ENCODE data around the gene OR9I1. TPM values are rescaled to one million over a fixed set of nuclear protein-coding genes. Genes with fewer than 3 reads are reported as not detected.

The OR9I1 gene
- not detected in 2 replicates for polyA plus RNA-seq (2014; cell fraction: cytosol; rRNA removed)
- not detected in 2 replicates for polyA plus RNA-seq (2014; cell fraction: nucleus; rRNA removed)

- DNase-seq (ENCODE audit: low spot score), result no peak
Measured at GRCh38 chr11:58125469-58125868, at the start of gene OR9I1. Gene OR9I1 (minus strand): TSS chr11:58125530. CDS start chr11:58119444, 6,086 bp downstream.

GRCh38 chr11:58165504-58166106 lies 40.3 kb upstream of the OR9I1 start:
- no peak for DNase-seq (ENCODE audit: low spot score)

- no peak for DNase-seq (ENCODE audit: low spot score)
Measured at GRCh38 chr11:58164990-58165389, 39.7 kb upstream of the OR9I1 start.

- no peak for DNase-seq (ENCODE audit: low spot score)
Measured at GRCh38 chr11:58164389-58164788, 39.1 kb upstream of the OR9I1 start.

GRCh38 chr11:58152781-58153180 lies 27.5 kb upstream of the OR9I1 start:
- DNase-seq (ENCODE audit: low spot score), result no peak

GRCh38 chr11:58142761-58143160 lies 17.4 kb upstream of the OR9I1 start:
- DNase-seq (ENCODE audit: low spot score), result no peak

GRCh38 chr11:58135171-58135570 lies 9.8 kb upstream of the OR9I1 start:
- no peak for DNase-seq (ENCODE audit: low spot score)

- DNase-seq (ENCODE audit: low spot score), result no peak
Measured at GRCh38 chr11:58134151-58134550, 8.8 kb upstream of the OR9I1 start.

- no peak for DNase-seq (ENCODE audit: low spot score)
Measured at GRCh38 chr11:58133309-58134076, 8.2 kb upstream of the OR9I1 start.

GRCh38 chr11:58127350-58127749 lies 2.0 kb upstream of the OR9I1 start:
- no peak for DNase-seq (ENCODE audit: low spot score)

- DNase-seq (ENCODE audit: low spot score), result no peak
Measured at GRCh38 chr11:58121096-58121495, 4.2 kb downstream of the OR9I1 start.

GRCh38 chr11:58097437-58097836 lies 27.9 kb downstream of the OR9I1 start:
- no peak for DNase-seq (ENCODE audit: low spot score)

GRCh38 chr11:58086528-58086927 lies 38.8 kb downstream of the OR9I1 start:
- DNase-seq (ENCODE audit: low spot score), result no peak

GRCh38 chr11:58075781-58076180 lies 49.5 kb downstream of the OR9I1 start:
- no peak for DNase-seq (ENCODE audit: low spot score)

GRCh38 chr11:58070585-58070984 lies 54.7 kb downstream of the OR9I1 start:
- DNase-seq (ENCODE audit: low spot score), result no peak

- no peak for DNase-seq (ENCODE audit: low spot score)
Measured at GRCh38 chr11:58068655-58069054, 56.7 kb downstream of the OR9I1 start.

GRCh38 chr11:58067685-58068084 lies 57.6 kb downstream of the OR9I1 start:
- DNase-seq (ENCODE audit: low spot score), result no peak
